H9 (cell line): ENCODE data around the gene TIMM22. TPM values are rescaled to one million over a fixed set of nuclear protein-coding genes. Genes with fewer than 3 reads are reported as not detected.
A peak's percentile ranks its signal among the peaks of the same experiment; 100 is the strongest.

Source experiments
- DNase-seq: peaks from one replicate; pipeline ENCODE4 v3.0.0-alpha.2; 2017
- H2AFZ ChIP-seq: one replicate; pipeline ENCODE4 v1.6.1; 2013; ENCODE audit warnings: mild to moderate bottlenecking, low read length, control low read depth, moderate library complexity
- H2AK5ac ChIP-seq: 2 replicates; pipeline ENCODE4 v1.6.1; 2013; ENCODE audit warnings: low read length, control low read depth, mixed read lengths; ENCODE audit not compliant: insufficient read length
- H2BK120ac ChIP-seq: one replicate; pipeline ENCODE4 v1.6.1; 2013; ENCODE audit warnings: low read depth, mild to moderate bottlenecking, low read length, control low read depth, inconsistent platforms; ENCODE audit not compliant: poor library complexity, severe bottlenecking
- H2BK12ac ChIP-seq: 2 replicates; pipeline ENCODE4 v1.6.1; 2013; ENCODE audit warnings: low read length, control low read depth, mixed read lengths, low read depth; ENCODE audit not compliant: insufficient read length
- H2BK15ac ChIP-seq: 2 replicates; pipeline ENCODE4 v1.6.1; 2013; ENCODE audit warnings: low read depth, low read length, control low read depth
- H2BK20ac ChIP-seq: one replicate; pipeline ENCODE4 v1.6.1; 2013; ENCODE audit warnings: low read depth, mild to moderate bottlenecking, low read length, control low read depth, inconsistent platforms; ENCODE audit not compliant: poor library complexity, severe bottlenecking
- H2BK5ac ChIP-seq: 2 replicates; pipeline ENCODE4 v1.6.1; 2013; ENCODE audit warnings: low read length, control low read depth, mixed read lengths; ENCODE audit not compliant: insufficient read length
- H3K14ac ChIP-seq: 2 replicates; pipeline ENCODE4 v1.6.1; 2013; ENCODE audit warnings: low read length, control low read depth; ENCODE audit not compliant: insufficient read depth
- H3K18ac ChIP-seq: 2 replicates; pipeline ENCODE4 v1.6.1; 2013; ENCODE audit warnings: low read depth, mild to moderate bottlenecking, mixed read lengths, low read length, control low read depth; ENCODE audit not compliant: insufficient read length
- H3K23ac ChIP-seq: 2 replicates; pipeline ENCODE4 v1.6.1; 2013; ENCODE audit warnings: low read length, control low read depth, mixed read lengths, low read depth; ENCODE audit not compliant: insufficient read length
- H3K23me2 ChIP-seq: 2 replicates; pipeline ENCODE4 v1.6.1; 2013; ENCODE audit warnings: low read depth, mild to moderate bottlenecking, mixed read lengths, low read length, control low read depth; ENCODE audit not compliant: insufficient read length, poor library complexity, severe bottlenecking
- H3K27ac ChIP-seq: 2 replicates; pipeline ENCODE4 v1.5.1; 2013; ENCODE audit warnings: low read length, control low read depth, mixed read lengths, low read depth; ENCODE audit not compliant: insufficient read length
- H3K27me3 ChIP-seq: 2 replicates; pipeline ENCODE4 v1.6.1; 2013; ENCODE audit warnings: low read length, control low read depth, inconsistent platforms; ENCODE audit not compliant: insufficient read depth
- H3K4ac ChIP-seq: 2 replicates; pipeline ENCODE4 v1.6.1; 2013; ENCODE audit warnings: low read depth, mild to moderate bottlenecking, control low read depth, inconsistent platforms, low read length, moderate library complexity
- H3K4me1 ChIP-seq: 2 replicates; pipeline ENCODE4 v1.6.1; 2013; ENCODE audit warnings: low read length, control low read depth, inconsistent platforms; ENCODE audit not compliant: insufficient read depth
- H3K4me2 ChIP-seq: 2 replicates; pipeline ENCODE4 v1.6.1; 2013; ENCODE audit warnings: low read length, control low read depth, mixed read lengths; ENCODE audit not compliant: insufficient read length, insufficient read depth
- H3K56ac ChIP-seq: 2 replicates; pipeline ENCODE4 v1.6.1; 2013; ENCODE audit warnings: low read depth, mild to moderate bottlenecking, mixed read lengths, low read length, control low read depth; ENCODE audit not compliant: insufficient read length
- H3K79me1 ChIP-seq: 2 replicates; pipeline ENCODE4 v1.6.1; 2013; ENCODE audit warnings: low read depth, mild to moderate bottlenecking, moderate library complexity, low read length, control low read depth, inconsistent platforms; ENCODE audit not compliant: insufficient read depth, poor library complexity, severe bottlenecking
- H3K79me2 ChIP-seq: 2 replicates; pipeline ENCODE4 v1.6.1; 2013; ENCODE audit warnings: low read length, control low read depth, inconsistent platforms; ENCODE audit not compliant: insufficient read depth
- H3K9ac ChIP-seq: 2 replicates; pipeline ENCODE4 v1.6.1; 2013; ENCODE audit warnings: low read length, control low read depth, mixed read lengths; ENCODE audit not compliant: insufficient read length; ENCODE audit errors: extremely low read depth
- H3K9me3 ChIP-seq: one replicate; pipeline ENCODE4 v1.6.1; 2013; ENCODE audit warnings: low read depth, low read length, inconsistent platforms; ENCODE audit not compliant: control insufficient read depth
- H3T11ph ChIP-seq: one replicate; pipeline ENCODE4 v1.6.1; 2013; ENCODE audit warnings: mild to moderate bottlenecking, low read length, control low read depth, inconsistent platforms
- H4K20me1 ChIP-seq: one replicate; pipeline ENCODE4 v1.6.1; 2013; ENCODE audit not compliant: control insufficient read depth, insufficient read length, insufficient read depth
- H4K5ac ChIP-seq: 2 replicates; pipeline ENCODE4 v1.6.1; 2013; ENCODE audit warnings: low read depth, mild to moderate bottlenecking, mixed read lengths, low read length, control low read depth; ENCODE audit not compliant: insufficient read length
- H4K8ac ChIP-seq: replicated peaks from 2 replicates; pipeline ENCODE4 v1.6.1; 2013; ENCODE audit warnings: low read length, control low read depth, mixed read lengths, low read depth; ENCODE audit not compliant: insufficient read length
- H4K91ac ChIP-seq: 2 replicates; pipeline ENCODE4 v1.6.1; 2013; ENCODE audit warnings: low read depth, mild to moderate bottlenecking, moderate library complexity, mixed read lengths, low read length, control low read depth; ENCODE audit not compliant: insufficient read length
- H3K27ac Mint-ChIP-seq, 3 experiments: 2 replicates in 2 of 3; 3 replicates in 1 of 3; pipeline ENCODE4 v1.8.0; 2020 to 2021; ENCODE audit warnings: mixed read lengths in 3 of 3, mild to moderate bottlenecking in 1 of 3, moderate library complexity in 1 of 3
- H3K27me3 Mint-ChIP-seq: 2 replicates; pipeline ENCODE4 v1.8.0; 2021; ENCODE audit warnings: low read depth, mild to moderate bottlenecking, moderate library complexity, mixed read lengths
- H3K36me3 Mint-ChIP-seq, 3 experiments: 2 replicates in 2 of 3; 3 replicates in 1 of 3; pipeline ENCODE4 v1.8.0; 2020 to 2021; ENCODE audit warnings: low read depth in 3 of 3, mixed read lengths in 3 of 3; ENCODE audit not compliant: insufficient read depth in 1 of 3
- H3K4me1 Mint-ChIP-seq, 2 experiments: 2 replicates each; pipeline ENCODE4 v1.8.0; 2020; ENCODE audit warnings: mixed read lengths in 2 of 2
- H3K4me3 Mint-ChIP-seq, 2 experiments: 2 replicates in 1 of 2; 3 replicates in 1 of 2; pipeline ENCODE4 v1.8.0; 2020 to 2021; ENCODE audit warnings: mild to moderate bottlenecking in 2 of 2, mixed read lengths in 2 of 2, moderate library complexity in 1 of 2
- H3K9me3 Mint-ChIP-seq, 2 experiments: 2 replicates in 1 of 2; 3 replicates in 1 of 2; pipeline ENCODE4 v1.8.0; 2020; ENCODE audit warnings: mild to moderate bottlenecking in 2 of 2, mixed read lengths in 2 of 2, moderate library complexity in 1 of 2
- WGBS: extraction: QIAGEN DNeasy Blood & Tissue Kit; methylation state at CpG from one replicate; pipeline ENCODE4 v1.1.7; 2013; ENCODE audit warnings: missing lambda C conversion rate, low lambda C conversion rate, mixed read lengths; ENCODE audit not compliant: insufficient read length; ENCODE audit errors: extremely low coverage; 5-methylcytosine and 5-hydroxymethylcytosine counted together
- total RNA-seq: library from RNA; stranded (reverse); gene quantifications from 2 replicates; pipeline ENCODE4 v1.2.1, GENCODE V29; 2021
- TF ChIP-seq, protein P1 (sequence below): fragments of 200-600 bp; sonication (generic); conservative IDR thresholded peaks from 3 replicates; pipeline ENCODE4 v1.8.0; 2021; ENCODE audit warnings: antibody characterized with exemption, mild to moderate bottlenecking

Gene TIMM22
- total RNA-seq, 1 experiment from 2014 or later: 23.0 TPM

DNA sequence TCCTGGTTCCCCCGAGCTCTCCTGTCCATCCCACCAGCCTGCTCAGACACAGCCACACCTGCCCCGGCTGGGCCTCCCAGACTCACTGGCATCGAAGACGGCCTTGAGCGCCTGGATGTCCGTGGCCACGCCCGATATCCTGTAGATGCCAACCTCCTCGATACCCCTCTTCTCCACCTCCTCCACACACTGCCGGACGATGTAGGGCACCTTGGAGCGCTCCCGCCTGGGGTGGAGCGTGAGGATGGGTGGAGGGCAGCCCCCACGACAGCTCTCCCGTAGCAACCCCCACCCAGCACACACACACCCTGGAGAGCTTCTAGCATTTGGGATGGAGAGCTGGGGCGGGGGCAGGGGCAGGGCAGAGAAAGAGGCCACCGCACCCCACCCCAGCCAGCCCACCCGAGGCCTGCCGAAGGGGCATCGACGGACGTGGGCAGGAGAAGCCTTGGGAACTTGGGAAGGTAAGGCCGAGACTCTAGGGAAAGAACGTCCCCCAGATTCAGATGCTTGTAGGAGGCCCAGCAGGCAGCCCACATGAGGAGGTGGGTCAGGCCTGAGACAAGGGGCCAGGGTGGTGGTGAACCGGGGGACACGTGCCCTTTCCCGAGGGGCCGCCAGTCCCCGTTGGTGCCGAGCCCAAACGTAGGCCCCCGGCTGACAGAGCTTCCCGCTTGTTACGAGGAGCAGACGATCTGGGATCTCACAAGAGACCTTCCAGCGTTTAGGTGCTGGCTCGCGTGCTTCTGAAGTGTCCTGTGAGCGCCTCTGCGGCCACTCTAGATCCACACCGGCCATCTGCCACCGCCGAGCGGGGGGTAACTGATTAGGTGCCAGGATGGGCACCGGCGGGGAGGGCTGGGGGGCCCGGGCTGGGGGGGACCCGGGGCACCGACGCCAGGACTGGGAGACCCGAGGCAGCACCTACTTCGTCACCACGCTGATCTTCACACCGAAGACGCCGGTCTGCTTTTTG lies 15.1 kb downstream of the TIMM22 start:
- no peak overlapping the region for H3K56ac ChIP-seq
- H3K14ac ChIP-seq: no peak overlapping the region; the same call in 1 of the 2 replicates
- H3K9ac ChIP-seq: no peak overlapping the region
- H3T11ph ChIP-seq: no peak overlapping the region
- H2BK5ac ChIP-seq: no peak overlapping the region
- H2AFZ ChIP-seq: no peak overlapping the region
- H4K5ac ChIP-seq: no peak overlapping the region
- Mint-ChIP-seq H3K9me3 (no peaks in the 10 kb centered on the region), H3K4me3 (no peak overlapping the region), H3K36me3 (no peaks in the 10 kb centered on the region), H3K27ac (peak overlapping the region in 2 of 3 experiments; percentile 48 to 87; a peak in 3 of 7 replicates), H3K4me1 (no peaks in the 10 kb centered on the region), H3K27me3 (0 out of 2 replicates have a peak, but pooled peaks cover 2% of the 10 kb centered on the region)
- H3K9me3 ChIP-seq: no peaks in the 10 kb centered on the region
- no peak overlapping the region for H2BK120ac ChIP-seq
- TF ChIP-seq, protein P1, sequence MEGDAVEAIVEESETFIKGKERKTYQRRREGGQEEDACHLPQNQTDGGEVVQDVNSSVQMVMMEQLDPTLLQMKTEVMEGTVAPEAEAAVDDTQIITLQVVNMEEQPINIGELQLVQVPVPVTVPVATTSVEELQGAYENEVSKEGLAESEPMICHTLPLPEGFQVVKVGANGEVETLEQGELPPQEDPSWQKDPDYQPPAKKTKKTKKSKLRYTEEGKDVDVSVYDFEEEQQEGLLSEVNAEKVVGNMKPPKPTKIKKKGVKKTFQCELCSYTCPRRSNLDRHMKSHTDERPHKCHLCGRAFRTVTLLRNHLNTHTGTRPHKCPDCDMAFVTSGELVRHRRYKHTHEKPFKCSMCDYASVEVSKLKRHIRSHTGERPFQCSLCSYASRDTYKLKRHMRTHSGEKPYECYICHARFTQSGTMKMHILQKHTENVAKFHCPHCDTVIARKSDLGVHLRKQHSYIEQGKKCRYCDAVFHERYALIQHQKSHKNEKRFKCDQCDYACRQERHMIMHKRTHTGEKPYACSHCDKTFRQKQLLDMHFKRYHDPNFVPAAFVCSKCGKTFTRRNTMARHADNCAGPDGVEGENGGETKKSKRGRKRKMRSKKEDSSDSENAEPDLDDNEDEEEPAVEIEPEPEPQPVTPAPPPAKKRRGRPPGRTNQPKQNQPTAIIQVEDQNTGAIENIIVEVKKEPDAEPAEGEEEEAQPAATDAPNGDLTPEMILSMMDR: no peak
- no peak overlapping the region for H2AK5ac ChIP-seq
- no peaks in the 10 kb centered on the region for H4K20me1 ChIP-seq
- no peak overlapping the region for H2BK20ac ChIP-seq
- H3K4me2 ChIP-seq: no peak overlapping the region
- H3K27me3 ChIP-seq: no peaks in the 10 kb centered on the region
- no peaks in the 10 kb centered on the region for H3K23me2 ChIP-seq
- no peak overlapping the region for H2BK12ac ChIP-seq
- no peak for DNase-seq
- no peak overlapping the region for H4K8ac ChIP-seq
- H3K4ac ChIP-seq: no peak overlapping the region
- no CpG with 5 or more reads among the region's 57 CpGs for WGBS
- no peak overlapping the region for H3K27ac ChIP-seq
- no peak overlapping the region for H3K18ac ChIP-seq
- no peaks in the 10 kb centered on the region for H3K79me1 ChIP-seq
- no peaks in the 10 kb centered on the region for H3K4me1 ChIP-seq
- no peak overlapping the region for H2BK15ac ChIP-seq
- H3K79me2 ChIP-seq: no peaks in the 10 kb centered on the region
- no peak overlapping the region for H4K91ac ChIP-seq
- H3K23ac ChIP-seq: no peak overlapping the region
